Endothelial cell of umbilical vein (primary cell): ENCODE results near the gene UNCX. TPM values are rescaled to one million over a fixed set of nuclear protein-coding genes. Genes with fewer than 3 reads are reported as not detected.

Experiments
- BruUV-seq: library from RNA; stranded (reverse); fragments of 400-500 nt; replicated peaks from 2 replicates; lab custom pipeline; 2021; lab: Mats Ljungman, UMichigan
- CTCF ChIA-PET: fragments of 300-600, 350-600 bp; sonication (Branson Sonifier 250); formaldehyde crosslinking; loops from one replicate; lab custom pipeline; 2021; ENCODE audit warnings: antibody characterized with exemption, inconsistent platforms; lab: Charles Lee
- POLR2A ChIA-PET: fragments of 300-600, 350-600 bp; sonication (Branson Sonifier 250); formaldehyde crosslinking; loops from one replicate; lab custom pipeline; 2021; ENCODE audit warnings: antibody characterized with exemption, inconsistent platforms; lab: Charles Lee
- DNase-seq: peaks from one replicate; pipeline ENCODE4 v3.0.0-alpha.2; 2011; ENCODE audit warnings: low read depth, low spot score
- FAIRE-seq: peaks from 2 replicates; lab custom pipeline; 2011; peaks lifted over from hg19 to GRCh38; lab: Jason Lieb, UNC
- H2AFZ ChIP-seq: 2 replicates; pipeline ENCODE4 v1.6.0; 2012; ENCODE audit warnings: low read depth, low read length, control low read depth, inconsistent platforms
- H3K27ac ChIP-seq: 2 replicates; pipeline ENCODE4 v1.5.1; 2011; ENCODE audit warnings: low read depth, mild to moderate bottlenecking, control low read depth, low read length, moderate library complexity; ENCODE audit not compliant: insufficient read depth
- H3K27me3 ChIP-seq, 2 experiments: 2 replicates each; pipeline versions ENCODE4 v1.6.0 to v1.6.1; 2011; ENCODE audit warnings: low read length in 2 of 2, mixed read lengths in 1 of 2; ENCODE audit not compliant: control insufficient read depth in 2 of 2, insufficient read depth in 2 of 2
- H3K36me3 ChIP-seq, 2 experiments: 2 replicates in 1 of 2; 3 replicates in 1 of 2; pipeline ENCODE4 v1.5.1; 2011; ENCODE audit warnings: low read length in 2 of 2, mild to moderate bottlenecking in 1 of 2, moderate library complexity in 1 of 2; ENCODE audit not compliant: control insufficient read depth in 2 of 2, insufficient read depth in 2 of 2; ENCODE audit errors: extremely low read depth in 1 of 2
- H3K4me1 ChIP-seq: 3 replicates; pipeline ENCODE4 v1.5.1; 2011; ENCODE audit warnings: mild to moderate bottlenecking, low read length; ENCODE audit not compliant: control insufficient read depth, insufficient read depth; ENCODE audit errors: extremely low read depth
- H3K4me2 ChIP-seq: 2 replicates; pipeline ENCODE4 v1.6.1; 2011; ENCODE audit warnings: low read length, control low read depth, mixed read lengths; ENCODE audit not compliant: insufficient read depth
- H3K4me3 ChIP-seq, 3 experiments: fragments of 200-600 bp in 1 of 3; sonication (generic), shearing (Covaris generic) in 1 of 3; replicated peaks in 1 of 3; 2 replicates each; pipeline ENCODE4 v1.5.1; 2011 to 2016; ENCODE audit warnings: control low read depth in 3 of 3, low read length in 3 of 3, mild to moderate bottlenecking in 2 of 3, inconsistent platforms in 1 of 3, low read depth in 1 of 3, moderate library complexity in 1 of 3; ENCODE audit not compliant: insufficient read depth in 1 of 3
- H3K79me2 ChIP-seq: 2 replicates; pipeline ENCODE4 v1.6.0; 2012; ENCODE audit warnings: low read length, inconsistent platforms; ENCODE audit not compliant: control insufficient read depth, insufficient read depth
- H3K9ac ChIP-seq: replicated peaks from 2 replicates; pipeline ENCODE3; 2011; ENCODE audit warnings: low read length, control low read depth; ENCODE audit not compliant: insufficient read depth; ENCODE audit errors: extremely low read depth
- H3K9me1 ChIP-seq: replicated peaks from 3 replicates; pipeline ENCODE4 v1.6.0; 2011; ENCODE audit warnings: mild to moderate bottlenecking, low read length; ENCODE audit not compliant: control insufficient read depth, insufficient read depth; ENCODE audit errors: extremely low read depth
- H3K9me3 ChIP-seq: replicated peaks from 2 replicates; pipeline ENCODE4 v1.5.1; 2012; ENCODE audit warnings: low read length, inconsistent platforms; ENCODE audit not compliant: control insufficient read depth, insufficient read depth
- H4K20me1 ChIP-seq: replicated peaks from 2 replicates; pipeline ENCODE3; 2011; ENCODE audit warnings: mild to moderate bottlenecking, low read length; ENCODE audit not compliant: control insufficient read depth, insufficient read depth; ENCODE audit errors: extremely low read depth
- CTCF ChIP-seq, 2 donors: IDR thresholded peaks; 1 replicate in 1 of 2; 2 replicates in 1 of 2; pipeline ENCODE4 v1.5.1; 2011; ENCODE audit warnings: low read length in 2 of 2, mild to moderate bottlenecking in 2 of 2, moderate library complexity in 2 of 2, control low read depth in 1 of 2, inconsistent platforms in 1 of 2, low read depth in 1 of 2; ENCODE audit not compliant: insufficient read depth in 1 of 2; ENCODE audit errors: extremely low read depth in 1 of 2
- EZH2 ChIP-seq: IDR thresholded peaks from 2 replicates; pipeline ENCODE4 v1.6.1; 2012; ENCODE audit warnings: borderline replicate concordance, low read depth, mild to moderate bottlenecking, moderate library complexity, low read length, inconsistent platforms; ENCODE audit not compliant: severe bottlenecking
- FOS ChIP-seq: IDR thresholded peaks from 2 replicates; pipeline ENCODE4 v1.6.1; 2011; ENCODE audit warnings: mild to moderate bottlenecking, low read length, moderate library complexity, borderline replicate concordance; ENCODE audit not compliant: insufficient read depth
- GATA2 ChIP-seq: IDR thresholded peaks from 2 replicates; pipeline ENCODE4 v1.7.0; 2011; ENCODE audit warnings: low read depth, mild to moderate bottlenecking, moderate library complexity, mixed read lengths, low read length; ENCODE audit not compliant: insufficient read length, insufficient read depth
- JUN ChIP-seq: IDR thresholded peaks from 2 replicates; pipeline ENCODE4 v1.6.1; 2011; ENCODE audit warnings: borderline replicate concordance, low read depth; ENCODE audit not compliant: insufficient read length, insufficient read depth
- MAX ChIP-seq: IDR thresholded peaks from 2 replicates; pipeline ENCODE4 v1.6.1; 2011; ENCODE audit not compliant: insufficient read depth, insufficient read length
- MYC ChIP-seq: IDR thresholded peaks from one replicate; pipeline ENCODE4 v1.6.1; 2011; ENCODE audit warnings: mild to moderate bottlenecking, low read depth, low read length
- POLR2A ChIP-seq: IDR thresholded peaks from 2 replicates; pipeline ENCODE4 v1.6.1; 2012; ENCODE audit warnings: low read depth, mild to moderate bottlenecking, control low read depth, low read length
- POLR2AphosphoS5 ChIP-seq: IDR thresholded peaks from 2 replicates; pipeline ENCODE4 v1.6.1; 2012; ENCODE audit warnings: low read depth, mild to moderate bottlenecking, control low read depth, low read length, moderate library complexity; ENCODE audit not compliant: insufficient read depth
- dilution Hi-C: fragments of 300-500 bp; cut with MboI; formaldehyde crosslinking; loops from one replicate; pipeline ENCODE4 v1.15.0; 2019; ENCODE audit warnings: low sequenced_read_pairs; ENCODE audit not compliant: extremely low pct_ligation_motif_present
- intact Hi-C: fragments of 100-400 bp; cut with micrococcal nuclease; formaldehyde crosslinking; loops from one replicate; pipeline ENCODE4 v1.10.0; 2022
- polyA plus RNA-seq, 4 experiments: library from polyadenylated mRNA; depleted of rRNA in 3 of 4; stranded (reverse) in 3 of 4; unstranded in 1 of 4; fragments of >200 nt; gene quantifications; 2 replicates each; pipeline versions ENCODE4 v1.2.1 to v1.2.3, GENCODE V29; 2011 to 2012; ENCODE audit warnings: missing spikeins in 1 of 4
- total RNA-seq: library from RNA; stranded (reverse); gene quantifications from 2 replicates; pipeline ENCODE4 v1.2.3, GENCODE V29; 2021

Gene UNCX
- total and polyA plus RNA-seq, 2 donors (not counting 3 experiments of a cell fraction or from before 2014, with no cell fraction given), result not detected

GRCh38 chr7:1241258-1241602 is 8.6 kb downstream of the UNCX start:
- no peak overlapping the region for H2AFZ ChIP-seq
- H3K27ac ChIP-seq, result no peak overlapping the region
- FAIRE-seq (no peak), DNase-seq (no peak)
- H3K4me2 ChIP-seq, result no peak overlapping the region
- H3K4me3 ChIP-seq, result no peak overlapping the region
- BruUV-seq, result no TSS peak
- intact Hi-C loops (no loop called here), dilution Hi-C loops (no loop called here)
- no peak overlapping the region for H3K9ac ChIP-seq
- H3K9me1 ChIP-seq, result no peaks in the 10 kb centered on the region
- H3K27me3 ChIP-seq, result peaks cover 78 to 92% of the 10 kb centered on the region in 2 experiments
- ChIA-PET CTCF (no interaction called here), POLR2A (no interaction called here)
- H4K20me1 ChIP-seq, result peaks cover 5% of the 10 kb centered on the region
- H3K79me2 ChIP-seq, result no peaks in the 10 kb centered on the region
- peak; percentile 75 for TF ChIP-seq EZH2
- no peak for TF ChIP-seq CTCF (IDR thresholded peaks at IDR 0.05; ENCODE audit: extremely low read depth in 1 of 2, insufficient read depth in 1 of 2, low read depth in 1 of 2, low read length in 2 of 2)
- TF ChIP-seq MAX, result no peak
- no peaks in the 10 kb centered on the region for H3K4me1 ChIP-seq
- no peaks in the 10 kb centered on the region for H3K36me3 ChIP-seq
- no peaks in the 10 kb centered on the region for H3K9me3 ChIP-seq

GRCh38 chr7:1241603-1242255 is 9.1 kb downstream of the UNCX start:
- H3K79me2 ChIP-seq, result no peaks in the 10 kb centered on the region
- H2AFZ ChIP-seq, result no peak overlapping the region
- BruUV-seq, result no TSS peak
- H3K9me3 ChIP-seq, result no peaks in the 10 kb centered on the region
- no peaks in the 10 kb centered on the region for H3K9me1 ChIP-seq
- ChIA-PET POLR2A (no interaction called here), CTCF (interaction anchor here (1.5 kb wide), 1 partner anchor 12 kb away, joined by 3 read pairs; no protein-coding TSS in a partner anchor)
- H3K9ac ChIP-seq, result no peak overlapping the region
- H3K27me3 ChIP-seq, result peaks cover 83 to 96% of the 10 kb centered on the region in 2 experiments
- DNase-seq (no peak), FAIRE-seq (no peak)
- H4K20me1 ChIP-seq, result peaks cover 5% of the 10 kb centered on the region
- no peaks in the 10 kb centered on the region for H3K4me1 ChIP-seq
- no peak overlapping the region for H3K27ac ChIP-seq
- H3K4me3 ChIP-seq, result no peak overlapping the region
- no peak overlapping the region for H3K4me2 ChIP-seq
- TF ChIP-seq EZH2 (peak; percentile 7), GATA2 (no peak), POLR2AphosphoS5 (no peak), CTCF (IDR thresholded peaks at IDR 0.05; ENCODE audit: extremely low read depth in 1 of 2, insufficient read depth in 1 of 2, low read depth in 1 of 2, low read length in 2 of 2) (no peak), JUN (no peak), FOS (no peak), MYC (no peak), POLR2A (no peak)
- H3K36me3 ChIP-seq, result no peaks in the 10 kb centered on the region
- intact Hi-C loops (no loop called here), dilution Hi-C loops (no loop called here)
